ENCODE measurements around the gene DHRS7. TPM values are rescaled to one million over a fixed set of nuclear protein-coding genes. Genes with fewer than 3 reads are reported as not detected.

DHRS7 gene, protein sequence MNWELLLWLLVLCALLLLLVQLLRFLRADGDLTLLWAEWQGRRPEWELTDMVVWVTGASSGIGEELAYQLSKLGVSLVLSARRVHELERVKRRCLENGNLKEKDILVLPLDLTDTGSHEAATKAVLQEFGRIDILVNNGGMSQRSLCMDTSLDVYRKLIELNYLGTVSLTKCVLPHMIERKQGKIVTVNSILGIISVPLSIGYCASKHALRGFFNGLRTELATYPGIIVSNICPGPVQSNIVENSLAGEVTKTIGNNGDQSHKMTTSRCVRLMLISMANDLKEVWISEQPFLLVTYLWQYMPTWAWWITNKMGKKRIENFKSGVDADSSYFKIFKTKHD
- 100 to 1,000 TPM in 2 of 4 donors, 10 to 100 TPM in 2; 64.5 to 108 (median 91.2) TPM for total RNA-seq

DNA sequence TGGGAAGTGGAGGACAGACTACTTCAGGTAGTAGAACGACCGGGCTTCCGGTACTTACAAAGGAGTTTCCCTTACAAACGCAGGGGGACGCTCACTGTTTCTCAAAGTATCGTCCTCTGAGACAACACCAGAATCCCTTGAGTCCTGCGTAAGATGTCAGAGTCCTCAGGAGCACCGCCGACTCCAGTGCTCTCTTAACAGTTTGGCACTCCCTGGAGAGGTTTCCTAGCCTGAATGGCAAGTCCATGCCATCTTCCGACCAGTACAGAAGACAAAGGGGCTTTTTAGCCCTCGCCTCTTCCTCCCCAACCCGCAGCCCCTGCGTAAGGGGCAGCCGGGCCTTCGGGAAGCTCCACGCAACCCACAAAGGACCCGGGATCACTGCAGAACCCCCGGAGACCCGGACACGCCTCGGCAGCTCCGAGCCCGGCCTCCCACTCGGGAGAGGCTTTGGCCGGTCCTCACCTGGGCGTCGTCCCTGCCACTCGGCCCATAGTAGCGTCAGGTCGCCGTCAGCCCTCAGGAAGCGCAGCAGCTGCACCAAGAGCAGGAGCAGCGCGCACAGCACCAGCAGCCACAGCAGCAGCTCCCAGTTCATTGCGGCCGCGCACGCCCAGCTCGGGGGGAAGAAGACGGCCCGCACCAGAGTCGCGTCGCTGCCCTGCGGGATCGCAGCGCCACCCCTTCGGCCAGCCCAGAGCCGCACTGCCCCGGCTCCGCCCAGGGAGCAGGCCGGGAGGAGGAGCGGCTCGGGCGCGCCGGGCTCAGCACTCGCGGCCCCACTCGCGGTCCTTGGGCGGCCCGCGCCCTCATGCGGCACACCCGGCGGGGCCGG lies at the start of gene DHRS7:
DHRS7 (minus strand) TSS at position 687 of the 835 bp plus-strand sequence; CDS start at position 598, 89 bp downstream.
- intact Hi-C loops (cut with DNase I; ENCODE audit: low total_unique reads), result loop anchor here (10.0 kb wide), 1 partner anchor 70 kb away; the partner anchor contains the start of gene PCNX4
- Histone ChIP-seq H3K4me1 (no peaks in the 10 kb centered on the region), H3K36me3 (no peaks in the 10 kb centered on the region), H3K27ac (peak within 1 kb of the TSS; percentile 87 to 95), H3K9me3 (no peaks in the 10 kb centered on the region), H3K27me3 (no peaks in the 10 kb centered on the region), H3K4me3 (peak within 1 kb of the TSS; percentile 59 to 73)
- TF ChIP-seq, protein P1, sequence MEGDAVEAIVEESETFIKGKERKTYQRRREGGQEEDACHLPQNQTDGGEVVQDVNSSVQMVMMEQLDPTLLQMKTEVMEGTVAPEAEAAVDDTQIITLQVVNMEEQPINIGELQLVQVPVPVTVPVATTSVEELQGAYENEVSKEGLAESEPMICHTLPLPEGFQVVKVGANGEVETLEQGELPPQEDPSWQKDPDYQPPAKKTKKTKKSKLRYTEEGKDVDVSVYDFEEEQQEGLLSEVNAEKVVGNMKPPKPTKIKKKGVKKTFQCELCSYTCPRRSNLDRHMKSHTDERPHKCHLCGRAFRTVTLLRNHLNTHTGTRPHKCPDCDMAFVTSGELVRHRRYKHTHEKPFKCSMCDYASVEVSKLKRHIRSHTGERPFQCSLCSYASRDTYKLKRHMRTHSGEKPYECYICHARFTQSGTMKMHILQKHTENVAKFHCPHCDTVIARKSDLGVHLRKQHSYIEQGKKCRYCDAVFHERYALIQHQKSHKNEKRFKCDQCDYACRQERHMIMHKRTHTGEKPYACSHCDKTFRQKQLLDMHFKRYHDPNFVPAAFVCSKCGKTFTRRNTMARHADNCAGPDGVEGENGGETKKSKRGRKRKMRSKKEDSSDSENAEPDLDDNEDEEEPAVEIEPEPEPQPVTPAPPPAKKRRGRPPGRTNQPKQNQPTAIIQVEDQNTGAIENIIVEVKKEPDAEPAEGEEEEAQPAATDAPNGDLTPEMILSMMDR (IDR thresholded peaks at IDR 0.05), result peak; percentile 42 to 62 (median 53)
- TF ChIP-seq POLR2A (IDR thresholded peaks at IDR 0.05), result peak; percentile 52 to 70
- DNase-seq, result peak; percentile 70 to 80

DNA sequence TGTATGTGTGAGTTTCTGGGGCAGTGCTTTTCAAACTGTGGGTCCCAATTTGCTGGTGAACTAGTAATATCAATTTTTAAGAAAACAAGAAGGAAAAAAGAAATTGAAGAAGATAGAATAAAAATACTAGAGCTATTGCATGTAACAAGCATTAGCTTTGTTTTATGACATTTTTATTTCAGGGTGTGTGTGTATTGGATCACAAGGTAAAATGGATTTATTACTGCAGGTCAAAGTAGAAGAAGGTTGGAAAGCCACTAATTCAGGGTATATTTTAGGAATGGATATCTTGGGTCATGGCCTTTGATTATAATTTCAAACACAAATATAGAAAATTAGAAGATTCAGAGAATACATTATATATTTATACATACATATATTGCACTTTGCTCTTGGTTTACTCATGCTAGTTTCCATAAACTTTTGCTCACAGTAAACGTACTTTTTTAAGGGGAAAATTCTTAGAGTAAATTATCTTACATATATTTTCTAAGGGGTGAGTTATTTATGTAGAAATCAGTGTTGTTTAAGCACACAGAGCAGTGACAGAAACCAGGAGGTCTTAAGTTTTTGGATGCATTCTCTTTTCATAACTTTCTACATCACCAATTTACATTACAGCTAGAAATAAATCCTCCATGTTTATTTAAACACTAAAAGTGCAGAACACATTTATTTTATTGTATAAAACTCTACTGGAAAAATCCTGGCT lies 49.4 kb upstream of the DHRS7 start:
- H3K4me3 ChIP-seq, result no peak overlapping the region
- H3K36me3 ChIP-seq, result no peaks in the 10 kb centered on the region
- peak overlapping the region; percentile 51 to 76 for H3K27ac ChIP-seq
- intact Hi-C loops (cut with DNase I; ENCODE audit: low total_unique reads), result no loop called here
- peaks cover 0 to 4% of the 10 kb centered on the region in 2 donors for H3K4me1 ChIP-seq
- H3K9me3 ChIP-seq, result no peaks in the 10 kb centered on the region
- H3K27me3 ChIP-seq, result no peaks in the 10 kb centered on the region
- no peak for TF ChIP-seq POLR2A (IDR thresholded peaks at IDR 0.05)
- TF ChIP-seq, protein P1 (IDR thresholded peaks at IDR 0.05), result no peak
- no peak for DNase-seq

DNA sequence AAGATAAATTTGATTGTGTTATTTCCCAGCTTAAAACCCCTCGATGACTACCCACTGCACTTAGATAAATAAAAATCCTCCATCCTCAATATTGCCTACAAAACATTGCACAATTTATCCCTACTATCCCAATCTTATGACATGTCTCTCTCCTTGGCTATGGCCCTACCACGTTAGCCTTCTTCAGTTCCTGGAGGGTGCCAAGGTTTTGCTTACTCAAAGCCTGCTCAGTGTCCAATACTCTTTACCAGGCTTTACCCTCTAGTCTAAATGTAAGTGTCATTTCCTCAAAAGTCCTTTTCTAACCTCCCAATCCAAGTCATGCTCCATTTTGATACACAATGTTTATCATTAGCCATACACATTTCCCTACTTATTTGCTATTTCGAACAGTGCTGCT lies 48.8 kb upstream of the DHRS7 start:
- TF ChIP-seq, protein P1 (IDR thresholded peaks at IDR 0.05), result no peak
- TF ChIP-seq POLR2A (IDR thresholded peaks at IDR 0.05), result no peak

DNA sequence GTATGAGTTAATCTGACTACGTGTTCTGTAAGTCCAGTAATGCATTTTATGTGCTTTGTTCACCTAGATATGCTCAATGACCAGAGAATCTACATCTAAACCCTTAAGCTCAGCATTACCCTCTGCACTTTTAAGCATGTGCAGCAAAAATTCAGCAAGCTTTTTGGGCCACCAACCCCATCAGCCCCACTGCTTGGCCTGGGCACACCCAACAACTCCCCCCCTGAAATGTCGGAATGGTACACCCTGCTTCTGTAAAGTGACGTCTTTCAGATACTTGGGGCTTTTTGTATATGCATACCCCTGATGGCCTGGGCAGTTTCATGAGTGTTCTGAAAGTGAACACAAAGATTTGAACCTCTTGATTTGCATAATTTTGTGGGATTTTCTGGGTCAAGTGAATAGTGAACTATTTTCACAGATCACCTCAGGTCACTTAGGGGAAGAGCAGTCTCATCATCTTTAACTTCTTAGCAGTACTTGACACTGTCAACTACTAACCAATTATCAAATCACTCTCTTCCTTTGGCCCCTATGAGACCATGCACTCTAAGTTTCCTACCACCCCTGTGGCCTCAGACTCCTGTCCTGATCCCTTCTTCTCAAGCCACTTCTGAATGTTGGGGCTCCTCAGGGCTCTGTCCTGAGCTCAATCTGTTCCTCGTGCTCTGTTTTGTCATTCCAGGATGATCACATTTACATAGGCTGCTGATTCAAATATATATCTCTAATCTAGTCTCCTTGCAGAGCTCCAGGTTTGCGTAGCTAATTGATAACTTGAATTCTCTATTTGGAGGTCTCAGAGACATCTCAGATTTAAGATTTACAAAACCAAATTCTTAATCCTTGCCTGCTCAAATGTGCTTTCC lies 47.5 kb upstream of the DHRS7 start:
- TF ChIP-seq, protein P1 (IDR thresholded peaks at IDR 0.05), result no peak
- TF ChIP-seq POLR2A (IDR thresholded peaks at IDR 0.05), result no peak
- intact Hi-C loops (cut with DNase I; ENCODE audit: low total_unique reads), result no loop called here
- H3K27me3 ChIP-seq, result no peaks in the 10 kb centered on the region
- DNase-seq, result no peak
- peaks cover 0 to 4% of the 10 kb centered on the region in 2 donors for H3K4me1 ChIP-seq
- no peaks in the 10 kb centered on the region for H3K36me3 ChIP-seq
- no peak overlapping the region for H3K4me3 ChIP-seq
- no peak overlapping the region for H3K27ac ChIP-seq
- H3K9me3 ChIP-seq, result no peaks in the 10 kb centered on the region

More for the DNA sequence above, 48.8 kb upstream of the DHRS7 start:
- Histone ChIP-seq H3K27me3 (no peaks in the 10 kb centered on the region), H3K4me1 (peaks cover 0 to 4% of the 10 kb centered on the region in 2 donors), H3K36me3 (no peaks in the 10 kb centered on the region), H3K4me3 (no peak overlapping the region), H3K9me3 (no peaks in the 10 kb centered on the region), H3K27ac (peak overlapping the region in 1 of 2 donors; percentile 51)
- DNase-seq, result no peak
- intact Hi-C loops (cut with DNase I; ENCODE audit: low total_unique reads), result no loop called here
